ENCODE data around the gene UBALD2. TPM values are rescaled to one million over a fixed set of nuclear protein-coding genes. Genes with fewer than 3 reads are reported as not detected.

The UBALD2 gene
- total RNA-seq, 1 donor from 2014 or later = 13.2 TPM

GRCh38 chr17:76270127-76270592 is 5.0 kb downstream of the UBALD2 start:
- Mint-ChIP-seq H3K4me1 (ENCODE audit: low read depth) (peaks cover 18% of the 10 kb centered on the region), H3K36me3 (ENCODE audit: low read depth) (no peaks in the 10 kb centered on the region), H3K27ac (ENCODE audit: unreplicated experiment) (no peak overlapping the region), H3K4me3 (ENCODE audit: unreplicated experiment) (no peak overlapping the region), H3K27me3 (ENCODE audit: low read depth) (no peaks in the 10 kb centered on the region), H3K9me3 (ENCODE audit: low read depth) (no peaks in the 10 kb centered on the region)
- TF ChIP-seq CTCF (IDR thresholded peaks at IDR 0.05) = no peak
- DNase-seq (ENCODE audit: low spot score) = no peak

GRCh38 chr17:76270770-76271668 is 5.9 kb downstream of the UBALD2 start:
- no peaks in the 10 kb centered on the region for H3K27me3 Mint-ChIP-seq (ENCODE audit: low read depth)
- H3K4me1 Mint-ChIP-seq (ENCODE audit: low read depth) = peaks cover 18% of the 10 kb centered on the region
- DNase-seq (ENCODE audit: low spot score) = no peak
- no peaks in the 10 kb centered on the region for H3K9me3 Mint-ChIP-seq (ENCODE audit: low read depth)
- no peak overlapping the region for H3K4me3 Mint-ChIP-seq (ENCODE audit: unreplicated experiment)
- H3K36me3 Mint-ChIP-seq (ENCODE audit: low read depth) = no peaks in the 10 kb centered on the region
- H3K27ac Mint-ChIP-seq (ENCODE audit: unreplicated experiment) = no peak overlapping the region
- TF ChIP-seq CTCF (IDR thresholded peaks at IDR 0.05) = no peak

- no peak for TF ChIP-seq CTCF (IDR thresholded peaks at IDR 0.05)
- no peaks in the 10 kb centered on the region for H3K27me3 Mint-ChIP-seq (ENCODE audit: low read depth)
- DNase-seq (ENCODE audit: low spot score) = no peak
- no peak overlapping the region for H3K27ac Mint-ChIP-seq (ENCODE audit: unreplicated experiment)
- H3K4me3 Mint-ChIP-seq (ENCODE audit: unreplicated experiment) = no peak overlapping the region
- no peaks in the 10 kb centered on the region for H3K36me3 Mint-ChIP-seq (ENCODE audit: low read depth)
- H3K4me1 Mint-ChIP-seq (ENCODE audit: low read depth) = peaks cover 13% of the 10 kb centered on the region
- no peaks in the 10 kb centered on the region for H3K9me3 Mint-ChIP-seq (ENCODE audit: low read depth)
These were observed 6.8 kb downstream of the UBALD2 start for GRCh38 chr17:76271669-76272540.

GRCh38 chr17:76272541-76273444 is 7.6 kb downstream of the UBALD2 start:
- Mint-ChIP-seq H3K9me3 (ENCODE audit: low read depth) (no peaks in the 10 kb centered on the region), H3K36me3 (ENCODE audit: low read depth) (peaks cover 3% of the 10 kb centered on the region), H3K4me3 (ENCODE audit: unreplicated experiment) (no peak overlapping the region), H3K27me3 (ENCODE audit: low read depth) (no peaks in the 10 kb centered on the region), H3K27ac (ENCODE audit: unreplicated experiment) (no peak overlapping the region), H3K4me1 (ENCODE audit: low read depth) (peaks cover 11% of the 10 kb centered on the region)
- no peak for DNase-seq (ENCODE audit: low spot score)
- no peak for TF ChIP-seq CTCF (IDR thresholded peaks at IDR 0.05)

All from chondrocyte (in vitro differentiated cells).